NOMO-1 treated with dmso at 0.1 percent for 144 hours (cell line): Measurements from ENCODE around the gene CBLB.
A peak's percentile ranks its signal among the peaks of the same experiment; 100 is the strongest.

ENCODE experiments used
- DNase-seq: peaks from one replicate; lab custom pipeline; 2025; ENCODE audit not compliant: unreplicated experiment; lab: John Stamatoyannopoulos, UW

Gene CBLB

DNA sequence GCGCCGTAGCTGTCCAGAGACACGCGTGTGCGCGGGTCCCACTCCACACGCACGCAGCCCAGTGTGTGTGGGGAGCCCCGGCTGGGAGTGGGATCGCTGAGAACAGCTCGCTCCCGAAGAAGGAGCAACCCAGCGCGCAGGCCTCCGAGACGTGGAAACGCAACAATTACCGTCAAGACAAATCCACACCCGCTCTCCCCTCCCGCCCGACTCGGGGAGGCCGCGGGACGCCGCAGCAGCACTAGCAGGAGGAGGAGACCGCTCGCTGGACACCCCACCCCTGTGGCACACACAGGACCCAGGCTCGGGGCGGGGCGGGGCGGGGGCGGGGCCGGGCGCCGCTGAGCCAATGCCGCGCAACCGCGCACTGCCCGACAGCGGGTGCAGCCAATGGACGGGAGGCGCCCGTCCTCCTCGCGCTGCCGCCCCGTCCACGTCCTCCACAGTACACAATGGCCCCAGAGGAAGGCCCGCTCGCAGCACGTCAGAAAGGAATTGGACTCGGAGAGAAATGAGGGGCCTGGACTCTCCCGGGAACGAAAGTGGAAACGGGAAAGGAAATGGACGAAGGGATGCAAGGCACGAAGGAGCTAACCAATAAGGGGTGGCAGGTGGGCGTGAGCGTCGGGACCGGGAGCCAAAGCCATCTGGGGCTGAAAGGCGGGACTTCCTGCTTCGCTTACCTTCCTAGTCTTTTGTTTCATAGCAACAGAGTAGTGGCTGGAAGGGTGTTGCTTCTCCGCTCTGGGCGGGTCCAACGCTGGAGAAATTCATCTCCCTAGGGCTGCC lies at the start of gene CBLB:
CBLB (minus strand) TSS at position 271 of the 789 bp plus-strand sequence. CDS start 1,435 bp downstream, outside the sequence.
- peak; percentile 96 for DNase-seq

DNA sequence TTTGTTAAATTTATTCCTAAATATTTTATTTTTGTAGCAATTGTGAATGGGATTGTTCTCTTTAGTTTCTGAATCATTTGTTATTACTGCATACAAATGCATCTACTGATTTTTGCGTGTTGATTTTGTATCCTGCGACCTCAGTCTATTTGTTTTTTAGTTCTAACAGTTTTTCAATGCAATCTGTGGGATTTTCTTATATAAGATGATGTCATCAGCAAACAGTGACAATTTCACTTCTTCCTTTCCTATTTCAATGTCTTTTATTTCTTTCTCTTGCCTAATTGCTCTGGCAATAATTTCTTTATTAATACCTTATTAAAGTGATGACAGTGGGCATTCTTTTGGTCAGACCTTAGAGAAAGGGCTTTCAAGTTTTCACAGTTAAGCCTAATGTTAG lies 48.0 kb upstream of the CBLB start:
- no peak for DNase-seq

DNA sequence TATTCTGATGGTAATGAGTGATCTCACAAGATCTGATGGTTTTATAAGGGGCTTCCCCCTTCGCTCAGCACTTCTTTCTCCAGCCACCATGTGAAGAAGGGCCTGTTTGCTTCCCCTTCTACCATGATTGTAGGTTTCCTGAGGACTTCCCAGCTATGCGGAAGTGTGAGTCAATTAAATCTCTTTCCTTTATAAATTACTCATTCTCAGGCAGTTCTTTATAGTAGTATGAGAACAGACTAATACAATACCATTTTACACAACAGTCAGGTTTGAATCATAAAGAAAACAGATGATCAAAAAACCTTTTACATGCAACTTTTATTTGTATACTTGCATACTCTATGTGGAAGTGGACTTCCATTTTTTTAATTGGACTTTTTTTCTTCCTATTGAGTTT lies 46.7 kb upstream of the CBLB start:
- no peak for DNase-seq

DNA sequence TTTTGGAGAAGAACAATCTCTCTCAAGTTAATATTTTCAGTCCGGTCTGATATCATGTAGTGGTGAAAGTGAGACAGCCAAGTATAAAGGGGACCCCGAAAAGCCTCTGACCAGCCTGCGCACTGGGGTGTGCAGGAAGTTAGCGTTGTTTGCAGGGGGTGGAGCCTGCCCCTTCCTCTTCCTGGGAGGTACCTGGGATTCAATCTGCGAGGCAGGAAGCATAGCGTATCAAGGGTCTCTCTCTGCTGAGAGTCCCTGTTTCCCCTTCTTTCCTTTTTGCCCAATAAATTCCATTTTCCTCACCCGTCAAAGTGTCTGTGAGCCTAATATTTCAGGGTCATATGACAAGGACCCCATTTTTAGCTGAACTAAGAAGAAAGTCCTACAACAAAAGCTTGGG lies 44.8 kb upstream of the CBLB start:
- DNase-seq, result no peak

DNA sequence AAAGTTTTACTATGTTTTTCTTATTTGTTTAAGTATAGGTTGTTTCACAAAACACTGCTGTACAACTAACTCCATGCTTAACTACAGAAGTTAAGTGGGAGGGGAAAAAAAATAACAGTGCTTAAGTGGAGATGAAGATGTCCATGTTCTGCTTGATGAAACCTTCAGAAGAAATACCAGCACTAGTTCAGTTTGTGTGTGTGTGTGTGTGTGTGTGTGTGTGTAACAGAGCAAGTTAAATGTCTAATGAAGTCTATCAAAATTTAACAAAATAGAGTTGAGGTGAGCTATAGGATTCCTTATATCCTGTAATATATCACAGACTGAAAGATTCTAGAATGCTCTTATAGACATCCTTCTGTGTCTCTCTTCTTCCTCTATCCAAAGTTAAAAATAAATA lies 44.1 kb upstream of the CBLB start:
- no peak for DNase-seq

DNA sequence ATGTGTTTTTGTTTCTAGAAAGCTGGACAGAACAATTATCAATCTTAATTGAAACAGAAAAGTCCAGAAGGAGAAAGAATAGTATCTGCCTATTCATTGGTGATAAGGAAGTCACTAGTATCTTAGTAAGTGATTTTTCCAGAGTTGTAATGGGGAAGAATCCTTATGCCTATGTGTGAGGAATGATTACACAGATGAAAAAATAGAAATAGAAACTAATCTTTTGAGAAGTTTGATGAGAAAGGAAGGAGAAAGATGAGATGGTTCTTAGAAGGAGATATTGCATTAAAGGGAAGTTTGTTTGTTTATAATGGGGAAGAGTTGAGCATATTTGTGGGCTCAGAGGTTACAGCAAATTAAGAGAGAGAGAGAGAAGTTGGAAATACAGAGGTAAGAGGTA lies 42.7 kb upstream of the CBLB start:
- DNase-seq, result no peak

DNA sequence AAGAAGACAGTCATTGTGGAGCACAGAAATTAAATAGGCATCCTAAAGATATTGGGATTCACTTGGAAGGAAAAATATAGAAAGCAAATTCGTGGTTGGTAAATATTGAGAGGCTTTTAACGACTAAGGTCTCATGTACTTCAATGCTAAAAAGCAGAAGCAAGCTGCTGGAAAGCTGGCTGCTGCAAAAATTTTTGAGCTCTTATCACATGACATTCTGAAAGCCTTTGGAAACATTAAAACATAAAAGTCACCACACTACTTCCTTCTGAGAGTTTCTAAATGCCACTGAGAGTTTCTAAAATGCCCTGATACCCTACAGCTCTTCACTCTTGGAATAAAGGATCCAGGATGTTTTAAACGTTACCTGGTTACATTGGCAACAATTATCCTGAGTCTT lies 39.0 kb upstream of the CBLB start:
- DNase-seq, result peak; percentile 79

DNA sequence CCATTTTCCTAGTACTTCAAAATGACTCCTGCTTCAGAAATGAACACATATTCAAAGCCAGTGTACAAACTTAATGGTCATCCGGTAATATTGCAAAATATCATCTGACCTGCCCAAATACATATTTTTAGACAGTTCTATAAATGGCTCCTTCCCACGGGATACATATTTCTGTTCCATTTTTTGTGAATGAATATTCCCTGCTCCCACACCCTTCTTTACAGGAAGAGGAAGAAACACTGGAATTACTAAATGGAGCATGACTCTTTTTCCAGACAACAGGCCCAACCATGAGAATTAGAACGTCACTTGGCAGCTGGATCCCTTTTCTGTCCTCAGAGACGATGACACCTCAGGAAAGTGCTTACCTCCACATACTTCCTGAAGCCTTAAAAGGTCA lies 38.0 kb upstream of the CBLB start:
- DNase-seq, result no peak

DNA sequence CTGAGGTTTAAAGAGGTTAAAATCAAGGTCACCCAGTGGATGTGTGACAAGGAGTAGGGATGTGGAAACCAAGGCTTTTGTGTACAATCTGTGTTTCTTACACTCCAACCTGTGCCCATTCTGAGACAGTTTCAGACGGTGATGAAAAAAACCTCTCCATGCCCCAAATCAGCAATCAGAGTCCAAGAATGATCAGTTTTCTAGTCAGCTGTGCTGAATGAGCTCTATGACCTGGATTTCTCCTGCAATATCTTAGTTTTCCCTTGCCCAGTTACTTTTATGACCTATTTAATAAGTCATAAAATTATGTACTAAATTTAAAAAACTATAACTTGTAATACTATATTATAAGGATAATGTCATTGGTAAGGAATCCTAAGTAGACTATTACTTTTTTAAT lies 37.5 kb upstream of the CBLB start:
- no peak for DNase-seq

DNA sequence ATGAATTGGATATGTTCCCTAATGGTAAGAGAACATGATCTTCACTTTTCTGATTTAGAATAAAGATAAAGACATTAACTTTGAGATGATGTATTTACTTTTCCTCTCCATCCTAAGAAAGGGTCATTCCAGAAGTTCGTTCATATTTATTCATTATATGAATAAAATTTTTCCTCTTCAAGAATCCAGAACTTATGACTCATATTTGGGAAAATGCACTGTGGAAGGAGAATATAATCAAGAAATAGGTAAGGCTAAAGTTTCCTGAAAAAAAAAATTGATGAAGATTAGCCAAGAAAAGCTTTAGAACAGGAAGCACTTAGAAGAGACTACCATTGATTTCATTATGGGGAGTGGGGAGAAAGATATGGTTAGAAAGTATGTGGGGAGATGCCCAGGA lies 36.5 kb upstream of the CBLB start:
- DNase-seq, result no peak

DNA sequence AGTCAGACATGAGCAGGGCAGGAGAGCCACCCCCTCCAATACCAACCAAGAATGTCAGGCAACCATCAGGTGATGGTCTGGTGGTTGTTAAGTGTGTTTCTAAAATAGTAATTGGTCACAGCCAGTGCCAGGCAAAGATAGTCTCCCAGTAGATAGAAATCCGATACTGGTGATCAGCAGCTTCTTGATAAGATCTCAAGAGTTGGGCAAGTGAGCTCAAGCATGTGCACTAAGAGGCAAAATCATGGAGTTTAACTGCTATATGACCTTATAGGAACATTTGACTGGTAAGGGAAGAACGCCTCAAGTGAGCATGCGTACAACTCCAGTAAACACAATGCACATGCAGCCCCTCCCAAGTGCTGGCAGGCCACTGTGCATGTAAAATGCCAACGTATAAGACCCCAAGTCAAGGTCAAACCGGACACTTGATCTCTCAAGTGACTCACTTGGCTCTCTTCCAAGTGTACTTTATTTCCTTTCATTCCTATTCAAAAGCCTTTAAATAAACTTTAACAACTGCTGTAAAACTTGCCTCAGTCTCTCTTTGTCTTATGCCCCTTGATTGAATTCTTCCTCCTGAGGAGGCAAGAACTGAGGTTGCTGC lies 36.0 kb upstream of the CBLB start:
- no peak for DNase-seq

DNA sequence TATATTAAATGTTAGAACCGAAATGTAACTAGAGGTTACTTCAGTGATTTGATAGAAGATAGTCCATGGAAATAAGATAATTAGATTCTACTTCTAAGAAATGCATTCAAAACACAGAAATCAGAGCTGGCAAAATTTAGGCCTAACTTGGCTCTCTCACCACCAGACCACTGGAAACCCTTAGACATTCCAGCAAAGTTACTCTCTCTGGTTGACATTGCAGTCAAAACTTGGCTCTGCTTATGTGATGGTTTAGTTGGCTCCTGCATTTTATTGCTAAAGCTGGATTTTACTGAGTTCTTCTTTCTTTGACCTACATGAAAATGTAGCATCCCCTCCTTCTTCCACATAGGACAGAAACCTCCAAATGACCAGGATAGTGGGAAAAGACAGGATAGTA lies 35.4 kb upstream of the CBLB start:
- no peak for DNase-seq

DNA sequence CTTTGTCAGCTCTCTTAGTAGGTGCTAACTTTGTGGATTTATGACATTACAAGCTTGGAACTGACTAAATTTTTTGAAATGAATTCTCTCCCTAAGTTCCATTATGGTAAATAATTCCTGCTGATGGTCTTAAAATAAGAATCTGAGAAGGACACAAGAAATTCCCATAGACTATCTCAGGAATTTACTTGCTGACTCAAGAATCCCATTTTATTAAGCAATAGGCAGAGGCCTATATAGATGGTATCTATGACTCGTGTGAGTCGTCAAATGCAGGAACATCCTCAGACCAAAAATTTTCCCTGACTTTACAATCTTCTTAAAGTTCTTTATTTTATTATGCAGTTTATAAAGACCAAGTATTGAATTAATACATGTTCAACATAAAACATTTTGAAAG lies 30.7 kb upstream of the CBLB start:
- DNase-seq, result no peak

DNA sequence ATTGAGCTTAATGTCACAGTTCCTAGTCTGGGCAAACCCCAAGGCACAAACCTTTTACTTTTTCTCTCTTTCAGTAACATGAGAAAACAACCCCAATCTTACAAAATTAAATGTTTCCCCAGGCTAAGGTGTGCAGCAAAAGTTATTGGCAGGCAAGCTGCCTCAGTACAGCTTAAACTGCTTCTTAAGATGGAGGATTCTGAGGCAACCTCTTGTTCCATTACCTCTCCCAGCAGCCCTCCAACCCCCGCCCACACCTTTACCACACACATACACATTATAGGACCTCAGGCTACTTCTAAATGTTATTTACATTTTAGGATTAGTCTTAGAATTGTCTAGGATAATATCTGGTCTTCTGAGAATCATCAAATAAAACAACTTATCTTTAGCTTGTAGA lies 22.3 kb upstream of the CBLB start:
- no peak for DNase-seq

DNA sequence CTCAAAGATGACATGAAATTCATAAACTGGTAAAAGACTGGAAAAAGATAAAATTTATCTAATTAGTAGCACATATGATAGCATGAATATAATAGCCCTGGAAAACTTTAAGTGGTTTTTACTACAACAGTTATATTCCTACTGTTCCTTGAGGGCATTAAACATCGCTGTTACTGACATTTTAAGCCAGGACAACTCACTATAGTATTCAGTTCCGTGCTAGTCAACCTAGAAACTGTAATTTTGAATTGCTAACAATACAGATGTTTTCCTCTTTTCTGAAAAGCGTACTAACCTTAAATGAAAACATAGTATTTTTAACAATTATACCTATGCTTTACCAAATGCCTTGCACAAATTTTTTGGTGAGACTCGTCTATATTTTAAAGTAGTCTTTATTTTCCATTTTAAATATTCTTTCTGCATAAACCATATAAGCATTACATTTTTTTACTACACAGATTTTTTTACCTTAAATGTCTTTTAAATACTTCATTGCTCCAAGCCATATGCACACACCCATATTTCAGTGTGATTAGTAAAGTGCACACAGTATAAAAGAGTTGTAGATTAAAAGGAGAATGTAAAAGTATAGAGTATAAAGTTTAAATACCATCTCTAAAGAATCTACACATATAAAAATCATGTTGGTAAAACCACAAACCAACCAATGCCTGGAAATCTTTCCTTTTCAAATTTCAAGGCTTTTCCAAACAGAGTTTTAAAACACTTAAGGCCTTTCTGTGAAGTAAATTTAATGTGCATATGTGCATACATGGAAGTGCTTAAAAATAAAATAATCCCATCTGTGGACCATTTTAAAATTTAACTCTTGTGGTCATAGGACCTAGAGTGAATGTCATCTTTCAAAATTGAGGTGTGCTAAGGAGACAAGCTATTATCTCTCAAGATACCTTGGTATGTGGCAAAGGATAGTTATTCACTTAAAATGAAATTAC lies 20.1 kb upstream of the CBLB start:
- DNase-seq, result no peak

DNA sequence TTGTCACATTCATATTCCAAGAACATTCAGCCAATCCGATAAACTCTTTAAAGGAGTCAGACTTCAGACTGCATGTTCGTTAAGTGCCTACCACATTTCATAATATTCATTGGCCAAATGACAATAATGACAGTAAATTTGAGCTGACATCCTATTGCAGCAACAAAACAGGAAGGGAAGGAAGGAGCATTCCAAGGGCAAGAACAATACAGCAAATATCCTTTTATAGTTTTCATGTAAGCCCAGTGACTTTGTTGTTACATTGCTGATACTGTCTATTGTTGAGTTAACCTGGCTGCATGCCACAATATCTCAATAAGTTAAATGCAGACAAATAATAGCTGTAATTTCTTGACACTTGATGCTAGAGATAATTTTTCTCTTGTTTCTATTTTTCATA lies 16.4 kb upstream of the CBLB start:
- DNase-seq, result no peak

DNA sequence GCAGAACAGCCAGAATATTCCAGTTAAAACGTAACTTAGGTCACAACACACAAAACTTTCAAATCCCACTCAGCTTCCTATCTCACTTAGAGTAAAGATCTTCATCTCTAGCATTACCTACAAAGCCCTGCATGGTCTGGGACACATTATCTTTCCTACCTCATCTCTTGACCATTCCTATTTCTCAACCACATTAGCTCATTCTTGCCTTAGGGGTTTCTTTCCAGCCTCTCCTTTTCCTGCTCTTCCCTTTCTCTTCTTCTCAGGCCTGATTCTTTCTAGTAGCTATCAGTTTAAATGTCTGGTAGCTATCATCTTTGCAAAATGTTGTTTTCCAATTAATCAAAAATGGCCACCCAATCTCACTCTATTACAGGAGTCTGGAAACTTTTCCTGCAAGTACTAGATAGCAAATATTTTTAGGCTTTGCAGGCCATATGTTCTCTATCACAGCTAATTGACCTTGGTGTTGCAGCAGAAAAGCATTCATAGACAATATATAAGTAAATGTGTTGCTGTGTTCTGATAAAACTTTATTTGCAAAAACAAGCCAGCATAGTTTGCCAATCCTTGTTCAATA lies 15.1 kb upstream of the CBLB start:
- DNase-seq, result no peak

DNA sequence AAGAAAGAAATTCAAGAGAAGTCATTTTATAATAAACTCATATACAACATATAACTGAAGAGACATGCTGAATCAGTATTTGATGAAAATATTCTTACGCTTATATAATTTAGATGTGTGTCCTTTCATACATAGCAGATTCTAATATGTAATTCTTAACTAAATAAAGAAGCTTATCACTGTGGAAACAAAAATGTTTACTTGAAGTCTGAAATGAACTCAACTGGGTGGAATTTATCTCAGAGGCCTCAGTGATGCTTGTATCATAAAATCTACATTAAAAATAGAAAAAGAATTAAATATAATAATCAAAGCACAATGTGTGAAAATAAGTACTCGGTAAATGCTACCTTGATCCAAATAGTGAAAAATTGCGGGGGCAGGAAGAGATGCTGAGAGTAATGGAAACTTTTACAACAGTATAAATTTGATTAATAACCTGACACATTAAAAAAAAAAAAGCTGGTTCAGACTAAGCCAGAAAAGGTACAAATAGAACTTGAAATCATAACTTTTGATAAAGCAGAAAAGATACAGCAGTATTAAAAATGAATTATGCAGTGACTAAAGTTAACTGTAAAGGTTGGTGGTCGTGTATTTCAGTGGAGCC lies 12.0 kb upstream of the CBLB start:
- DNase-seq, result no peak

DNA sequence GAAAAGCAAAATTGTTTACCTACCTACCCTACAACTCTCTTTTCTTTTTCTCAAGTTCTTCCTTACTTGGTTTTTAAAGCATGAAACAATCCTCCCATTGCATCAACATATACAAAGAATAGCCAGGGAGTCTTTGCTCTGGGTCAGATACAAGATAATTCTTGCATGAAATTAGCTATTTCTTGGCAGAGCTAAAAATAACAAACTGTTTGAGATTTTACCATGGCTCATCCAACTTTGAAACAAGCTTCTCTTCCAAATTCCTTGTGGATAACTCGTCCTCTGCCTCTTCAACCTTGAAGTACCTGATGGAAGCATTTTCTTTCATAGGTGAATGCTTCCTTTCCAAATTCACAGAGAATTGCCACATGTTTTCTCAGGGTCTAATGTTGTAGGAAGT lies 9.2 kb upstream of the CBLB start:
- no peak for DNase-seq

DNA sequence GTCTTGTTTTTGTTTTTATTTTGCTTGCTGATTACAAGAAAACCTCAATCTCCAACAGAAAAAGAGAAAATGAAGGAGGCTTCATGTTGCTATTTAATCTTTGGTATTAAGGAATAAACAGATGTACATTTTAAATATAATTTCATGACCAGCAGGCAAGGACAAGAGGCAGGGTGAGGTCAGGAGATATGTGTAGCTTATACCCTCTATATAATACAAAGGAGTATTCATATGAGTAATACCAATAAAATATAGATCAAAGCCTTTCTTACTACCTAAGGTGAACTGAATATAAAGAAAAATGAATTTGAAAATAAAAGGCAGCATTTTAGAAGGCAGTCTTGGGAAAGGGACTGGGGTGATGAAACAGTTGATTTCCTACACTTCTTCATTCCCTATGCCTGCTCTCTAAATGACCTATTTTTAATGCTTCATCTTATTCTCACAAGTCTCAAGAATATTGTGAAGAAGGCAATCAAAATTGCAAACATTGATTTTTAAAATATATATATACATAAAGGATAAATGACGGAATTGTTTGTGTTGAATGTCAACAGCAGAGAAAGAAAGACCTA lies 8.6 kb upstream of the CBLB start:
- DNase-seq, result no peak
